ENCODE data around the gene DIRAS3.
"Not testable (repeated sequence)": the region's sequence is repeated elsewhere in the genome, so short reads cannot be mapped to it uniquely, and the experiment has no call there.

The DIRAS3 gene

GRCh38 chr1:68016381-68016780 lies 34.0 kb downstream of the DIRAS3 start:
- no peak for DNase-seq

GRCh38 chr1:68015971-68016370 lies 34.5 kb downstream of the DIRAS3 start:
- no peak for DNase-seq

GRCh38 chr1:68015369-68015768 lies 35.1 kb downstream of the DIRAS3 start:
- no peak for DNase-seq

- no peak for DNase-seq
These were observed 37.1 kb downstream of the DIRAS3 start for GRCh38 chr1:68013351-68013750.

GRCh38 chr1:68011657-68012375 lies 38.6 kb downstream of the DIRAS3 start:
- no peak for DNase-seq

- no peak for DNase-seq
These were observed 39.9 kb downstream of the DIRAS3 start for GRCh38 chr1:68010543-68010942.

DNA sequence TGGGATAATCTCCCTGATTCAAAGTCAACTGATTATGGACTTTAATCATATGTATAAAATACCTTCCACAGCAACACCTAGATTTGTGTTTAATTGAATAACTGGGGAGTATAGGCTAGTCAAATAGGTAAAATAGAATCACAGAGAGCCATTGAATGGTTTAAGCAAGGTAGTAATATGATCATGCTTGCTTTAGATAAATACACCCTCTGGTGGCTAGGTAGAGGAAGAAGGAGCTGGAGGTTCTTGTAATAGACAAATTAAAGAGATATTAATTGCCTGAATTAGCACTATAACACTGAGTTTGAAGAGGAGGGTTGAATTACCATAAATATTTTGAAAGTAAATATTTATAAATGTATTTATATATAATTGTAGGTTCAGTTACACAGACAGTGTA lies 40.3 kb downstream of the DIRAS3 start:
- peak in 1 of 2 experiments; percentile 29 for DNase-seq

GRCh38 chr1:68003626-68004025 lies 46.8 kb downstream of the DIRAS3 start:
- not testable (repeated sequence) for DNase-seq

- DNase-seq, result no peak
These were observed 50.2 kb downstream of the DIRAS3 start for GRCh38 chr1:68000191-68000590.

- DNase-seq, result no peak
These were observed 52.7 kb downstream of the DIRAS3 start for GRCh38 chr1:67997746-67998145.
